ENCODE data around the gene B3GNT2.
A peak's percentile ranks its signal among the peaks of the same experiment; 100 is the strongest.
"Not testable (repeated sequence)": the region's sequence is repeated elsewhere in the genome, so short reads cannot be mapped to it uniquely, and the experiment has no call there.

Gene B3GNT2

GRCh38 chr2:62184512-62185230 lies 11.2 kb upstream of the B3GNT2 start:
- no peak for DNase-seq (ENCODE audit: low read depth in 1 of 2, low spot score in 1 of 2)

DNA sequence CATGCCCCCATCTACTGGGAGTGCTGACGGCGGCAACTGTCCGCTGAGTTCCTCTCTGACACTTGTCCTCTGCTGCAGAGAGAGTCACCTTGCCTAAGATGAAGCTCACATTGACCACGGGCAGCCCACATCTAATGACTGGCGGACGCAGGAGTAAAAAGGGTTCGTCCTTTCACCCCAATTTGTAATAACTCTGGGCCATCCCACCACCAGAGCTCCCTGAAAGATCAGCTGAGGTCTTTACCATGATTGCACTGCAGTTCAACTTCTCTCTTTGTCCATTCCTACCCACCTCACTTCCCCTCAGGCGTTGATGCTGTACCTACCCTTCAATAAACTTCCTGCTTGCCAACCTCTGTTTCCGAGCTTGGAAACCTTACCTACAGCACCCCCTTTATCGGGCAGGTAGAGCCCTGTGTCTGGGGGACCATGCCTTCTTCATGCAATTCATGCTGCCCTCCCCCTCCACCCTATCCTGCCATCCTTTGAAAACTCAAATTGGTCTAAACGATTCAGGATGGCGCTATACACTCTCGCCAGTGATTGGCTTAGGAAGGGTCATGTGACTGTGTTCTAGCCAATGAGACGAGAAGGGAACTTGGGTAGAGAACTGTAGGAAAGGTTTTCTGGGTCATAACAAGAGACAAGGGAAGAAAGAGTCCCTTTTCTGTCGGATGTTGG lies 10.3 kb upstream of the B3GNT2 start:
- no peak for DNase-seq (ENCODE audit: low read depth in 1 of 2, low spot score in 1 of 2)

- no peak for DNase-seq (ENCODE audit: low read depth in 1 of 2, low spot score in 1 of 2)
These were observed 9.6 kb upstream of the B3GNT2 start for GRCh38 chr2:62186156-62186905.

DNA sequence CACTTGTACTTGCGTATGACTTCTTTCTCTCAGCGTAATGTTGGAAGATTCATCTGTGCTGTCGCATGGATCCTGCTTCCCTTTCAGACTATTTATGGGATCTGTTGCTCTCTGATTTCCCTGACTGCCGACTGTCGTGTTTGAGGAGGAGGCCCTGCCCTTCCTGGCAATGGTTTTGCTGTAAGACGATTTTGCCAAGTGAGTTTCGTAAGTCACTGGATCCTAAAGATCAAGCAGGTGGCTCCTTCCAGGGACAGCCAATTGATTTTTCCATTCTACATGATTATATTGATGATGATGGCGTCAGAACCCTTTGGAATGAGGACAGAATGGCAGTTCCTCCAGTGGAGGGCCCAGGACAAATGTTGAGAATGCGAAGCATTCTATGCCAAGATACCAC lies 8.7 kb upstream of the B3GNT2 start:
- no peak for DNase-seq (ENCODE audit: low read depth in 1 of 2, low spot score in 1 of 2)

GRCh38 chr2:62188416-62188815 lies 7.5 kb upstream of the B3GNT2 start:
- no peak for DNase-seq (ENCODE audit: low read depth in 1 of 2, low spot score in 1 of 2)

GRCh38 chr2:62189196-62189595 lies 6.7 kb upstream of the B3GNT2 start:
- no peak for DNase-seq (ENCODE audit: low read depth in 1 of 2, low spot score in 1 of 2)

DNA sequence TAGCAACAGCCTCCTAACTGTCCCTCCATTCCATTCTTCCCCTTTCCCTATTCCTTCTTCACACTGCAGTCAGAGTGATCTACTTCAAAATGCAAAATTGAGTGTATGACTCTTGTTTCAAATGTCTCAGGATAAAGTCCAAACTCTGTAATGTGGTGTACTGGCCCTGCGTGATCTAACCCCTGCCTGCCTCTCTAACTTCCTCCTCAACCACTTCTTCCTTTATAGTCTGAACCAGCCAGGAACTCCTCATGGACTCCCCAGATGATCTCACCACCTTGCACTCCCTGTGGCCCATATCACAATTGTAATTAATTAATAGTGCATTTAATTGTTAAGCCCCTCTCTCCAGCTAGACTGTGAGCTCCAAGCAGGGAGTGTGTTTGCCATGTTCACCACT lies 3.1 kb upstream of the B3GNT2 start:
- no peak for DNase-seq (ENCODE audit: low read depth in 1 of 2, low spot score in 1 of 2)

GRCh38 chr2:62194558-62195420 lies 1.1 kb upstream of the B3GNT2 start:
- no peak for DNase-seq (ENCODE audit: low read depth in 1 of 2, low spot score in 1 of 2)

- peak; percentile 32 to 35 for DNase-seq (ENCODE audit: low read depth in 1 of 2, low spot score in 1 of 2)
These were observed 475 bp downstream of the B3GNT2 start for GRCh38 chr2:62196278-62196901.

DNA sequence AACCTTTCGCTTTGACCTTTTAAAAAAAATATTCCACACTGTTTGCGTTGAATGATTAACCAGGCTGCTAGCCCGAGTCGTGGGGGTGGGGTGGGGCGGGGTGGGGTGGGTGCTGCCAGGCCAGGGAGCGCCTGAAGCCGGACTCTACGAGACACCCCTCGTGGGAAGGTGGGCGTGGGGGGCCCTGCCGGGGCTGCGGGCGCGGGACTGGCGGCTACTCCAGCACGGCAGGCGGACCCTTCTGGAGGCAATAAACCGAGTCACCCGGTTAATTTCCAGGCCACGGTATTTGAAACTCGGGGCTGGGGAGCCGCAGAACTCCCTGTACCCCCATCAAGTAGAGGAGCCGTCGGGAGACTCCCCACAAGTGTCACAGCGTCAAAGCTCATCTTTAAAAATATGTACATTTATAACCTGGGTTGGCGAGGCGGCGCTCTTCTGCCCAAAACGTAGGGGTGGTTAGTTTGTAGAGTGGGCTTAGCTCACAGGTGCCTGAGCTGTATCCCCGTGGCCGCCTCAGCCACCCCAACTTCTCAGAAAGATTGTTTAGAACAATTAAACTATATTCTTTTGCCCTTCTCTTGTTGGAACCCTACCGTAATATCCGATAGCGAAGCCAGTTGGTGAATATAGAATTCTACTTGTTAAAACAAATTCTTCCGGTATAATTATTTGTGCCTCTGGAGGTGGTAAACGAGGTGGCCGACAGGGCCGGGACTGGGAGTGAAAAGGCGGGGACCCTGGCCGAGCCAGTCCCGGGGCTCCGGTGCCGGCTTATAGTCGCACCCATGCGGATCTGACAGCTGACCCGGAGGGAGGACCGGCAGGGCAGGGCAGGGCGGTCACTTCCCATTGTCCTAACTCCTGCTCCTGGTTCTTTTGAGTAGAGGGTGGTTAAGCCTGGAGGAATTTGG lies 1.4 kb downstream of the B3GNT2 start:
- peak in 1 of 2 donors; percentile 11 for DNase-seq (ENCODE audit: low read depth in 1 of 2, low spot score in 1 of 2)

DNA sequence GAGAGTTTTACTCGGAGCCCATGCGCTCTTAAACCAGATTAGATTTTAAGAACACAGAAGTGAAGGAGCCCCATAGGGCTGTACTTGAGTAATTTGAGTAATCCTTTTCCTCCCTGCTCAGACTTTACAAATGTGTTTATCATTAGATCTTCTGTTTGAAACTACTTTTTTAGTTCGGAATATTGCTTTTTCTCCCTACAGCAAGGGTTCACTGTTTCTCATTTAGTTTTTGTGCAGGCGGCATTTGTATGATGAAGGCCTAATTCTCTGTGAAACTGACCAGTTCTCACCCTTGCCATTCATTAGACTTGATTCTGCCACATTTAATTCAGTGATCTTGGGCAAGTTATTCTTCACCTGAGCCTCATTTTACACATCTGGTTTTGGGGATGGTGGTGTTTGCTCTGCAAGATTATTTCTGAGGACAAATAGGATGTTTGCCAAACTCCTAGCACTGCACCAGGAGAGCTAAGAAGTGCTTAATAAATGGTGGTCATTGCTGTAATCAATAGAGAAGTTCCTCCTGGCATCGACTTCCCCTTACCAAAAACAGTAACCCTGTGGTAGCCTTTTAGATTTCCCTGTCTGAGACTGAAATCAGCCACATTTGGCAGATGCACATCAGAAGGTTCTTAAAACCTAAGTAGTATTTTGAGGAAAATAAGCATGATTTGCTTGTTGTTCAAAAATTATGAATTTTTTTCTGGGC lies 2.2 kb downstream of the B3GNT2 start:
- DNase-seq (ENCODE audit: low read depth in 1 of 2, low spot score in 1 of 2), result no peak

DNA sequence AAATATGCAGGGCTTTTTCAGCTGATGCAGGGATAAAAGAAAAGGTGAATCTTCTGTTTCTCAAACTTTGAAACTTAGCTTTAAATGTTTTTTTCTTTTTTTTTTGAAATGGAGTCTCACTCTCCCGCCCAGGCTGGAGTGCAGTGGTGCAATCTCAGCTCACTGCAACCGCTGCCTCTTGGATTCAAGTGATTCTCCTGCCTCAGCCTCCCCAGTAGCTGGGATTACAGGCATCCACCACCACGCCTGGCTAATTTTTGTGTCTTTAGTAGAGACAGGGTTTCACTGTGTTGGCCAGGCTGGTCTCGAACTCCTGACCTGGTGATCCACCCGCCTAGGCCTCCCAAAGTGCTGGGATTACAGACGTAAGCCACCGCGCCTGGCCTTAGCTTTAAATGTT lies 2.9 kb downstream of the B3GNT2 start:
- DNase-seq (ENCODE audit: low read depth in 1 of 2, low spot score in 1 of 2), result not testable (repeated sequence)

DNA sequence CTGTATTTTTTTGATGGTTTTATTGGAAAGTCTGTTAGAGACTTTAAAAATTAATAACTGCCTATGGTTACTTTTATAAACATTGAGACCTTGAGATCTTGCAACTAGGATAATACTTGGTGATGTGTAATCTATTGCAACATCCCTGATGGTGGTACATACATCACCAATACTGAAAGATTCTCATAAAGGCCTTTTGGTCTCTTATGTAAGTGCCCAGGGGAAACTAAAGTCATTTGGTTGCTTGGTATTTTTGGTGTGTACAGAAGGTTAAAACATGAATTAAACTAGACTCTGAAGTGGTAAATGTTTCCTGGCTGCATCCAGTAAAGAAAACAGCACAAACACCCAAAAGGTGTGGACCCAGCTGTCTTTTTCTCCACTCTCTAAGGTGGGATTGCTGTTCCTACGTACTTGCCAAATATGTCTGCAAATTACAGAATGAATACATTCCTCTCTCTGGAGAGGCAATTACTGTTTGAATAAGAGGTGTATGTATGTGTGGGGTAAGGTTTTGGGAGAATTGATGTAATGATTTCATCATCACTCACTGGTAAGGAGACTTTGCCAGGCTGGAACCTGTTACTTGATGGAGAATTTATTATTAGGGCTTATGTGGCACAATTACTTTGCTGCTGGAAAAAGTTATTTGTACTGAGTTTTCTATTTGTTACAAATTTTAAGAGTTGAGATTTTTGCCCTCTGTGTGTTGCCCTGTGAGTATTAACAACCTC lies 3.6 kb downstream of the B3GNT2 start:
- no peak for DNase-seq (ENCODE audit: low read depth in 1 of 2, low spot score in 1 of 2)

GRCh38 chr2:62200291-62200841 lies 4.5 kb downstream of the B3GNT2 start:
- DNase-seq (ENCODE audit: low read depth in 1 of 2, low spot score in 1 of 2), result no peak

DNA sequence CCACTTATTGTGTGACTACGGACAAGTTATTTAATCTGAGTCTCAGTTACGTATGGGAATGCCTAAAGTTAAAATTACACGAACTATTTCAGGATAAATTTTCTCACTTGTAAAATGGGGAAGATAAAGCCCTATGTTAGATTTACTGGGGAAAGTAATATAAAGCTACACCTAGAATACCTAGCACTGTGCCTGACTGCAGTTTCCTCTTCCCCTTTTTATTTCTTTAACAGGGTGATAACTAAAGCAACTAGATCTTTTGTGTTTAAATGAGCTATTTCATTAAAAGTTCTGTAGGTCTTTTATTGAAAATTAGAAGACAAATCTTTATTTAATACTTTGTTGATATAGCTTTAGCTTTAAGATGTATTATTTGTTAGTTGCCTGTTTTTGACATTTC lies 5.0 kb downstream of the B3GNT2 start:
- no peak for DNase-seq (ENCODE audit: low read depth in 1 of 2, low spot score in 1 of 2)

DNA sequence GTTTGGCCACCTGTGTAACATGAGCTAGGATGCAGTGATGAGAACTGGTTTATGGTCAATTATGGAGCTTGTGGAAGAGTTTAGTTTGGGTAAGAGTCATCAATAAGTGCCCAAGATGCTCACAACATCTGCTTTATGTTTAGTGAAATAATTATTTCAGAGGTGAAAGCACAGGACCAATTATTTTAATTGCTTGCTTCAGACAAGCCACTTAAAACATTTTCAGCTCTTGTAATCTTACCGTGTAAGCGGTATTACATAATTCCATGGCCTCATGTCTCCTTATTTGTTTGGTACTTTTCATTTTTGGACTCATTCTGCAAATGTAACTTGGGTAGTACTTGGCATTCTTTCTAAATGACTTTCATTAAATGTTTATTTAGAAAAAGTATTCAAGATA lies 5.4 kb downstream of the B3GNT2 start:
- no peak for DNase-seq (ENCODE audit: low read depth in 1 of 2, low spot score in 1 of 2)

DNA sequence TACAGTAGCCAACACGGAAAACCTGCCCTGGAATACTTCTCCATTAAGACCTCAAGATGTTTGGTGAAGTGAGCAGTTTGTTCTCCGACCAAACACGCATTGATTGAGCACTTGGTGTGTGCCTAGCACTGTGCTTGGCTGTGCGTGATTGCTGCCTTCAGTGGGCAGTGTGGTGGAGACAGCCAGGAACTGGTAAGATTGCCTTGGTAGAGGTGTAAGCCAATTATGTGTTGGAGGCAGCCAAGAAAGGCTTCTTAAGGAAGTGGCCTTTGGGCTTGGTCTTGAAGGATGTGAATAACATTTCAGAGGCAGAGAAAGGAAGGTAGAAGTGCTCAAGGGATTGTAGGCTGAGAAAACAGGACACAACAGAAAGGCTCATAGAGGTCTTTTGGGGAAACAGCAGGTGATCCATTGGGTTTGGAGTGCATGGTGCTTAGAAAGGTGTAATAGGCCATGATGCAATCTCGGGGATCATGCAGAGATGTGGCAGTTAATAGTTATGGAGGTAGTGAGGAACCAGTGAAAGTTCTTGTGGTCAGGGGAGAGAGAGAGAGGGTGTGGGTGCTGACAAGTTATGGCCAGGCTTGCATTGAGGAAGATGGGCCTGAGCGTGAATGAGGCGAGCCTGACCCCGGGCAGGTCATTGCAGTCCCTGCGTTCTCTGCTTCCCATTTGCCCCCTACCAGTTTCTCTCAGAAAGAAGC lies 6.3 kb downstream of the B3GNT2 start:
- DNase-seq (ENCODE audit: low read depth in 1 of 2, low spot score in 1 of 2), result no peak

- DNase-seq (ENCODE audit: low read depth in 1 of 2, low spot score in 1 of 2), result no peak
These were observed 6.8 kb downstream of the B3GNT2 start for GRCh38 chr2:62202729-62203128.

All from activated T-helper 1 cell treated with anti-CD3 and anti-CD28 coated beads, Interleukin-2, amount 50 U/mL, for 16 hours (primary cell).